ENCODE results near the gene TMEM40. TPM values are rescaled to one million over a fixed set of nuclear protein-coding genes. Genes with fewer than 3 reads are reported as not detected.
A peak's percentile ranks its signal among the peaks of the same experiment; 100 is the strongest.

The TMEM40 gene
- total RNA-seq, 4 donors from 2014 or later, result not detected

DNA sequence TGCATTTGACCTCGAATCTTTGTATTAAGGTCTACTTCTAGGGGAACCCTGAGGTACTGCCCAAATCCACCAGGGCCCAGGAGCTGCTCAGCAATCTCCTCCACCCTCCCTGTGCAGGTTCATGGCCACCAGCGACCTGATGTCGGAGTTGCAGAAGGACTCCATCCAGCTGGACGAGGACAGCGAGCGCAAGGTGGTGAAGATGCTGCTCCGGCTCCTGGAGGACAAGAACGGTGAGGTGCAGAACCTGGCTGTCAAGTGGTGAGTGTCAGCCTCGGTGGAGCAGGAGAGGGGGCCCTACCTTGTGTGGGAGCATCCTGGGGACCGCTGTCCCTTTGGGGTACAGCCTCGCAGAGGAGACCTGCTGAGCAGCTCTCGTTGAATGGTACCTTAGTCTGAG, 44.3 kb upstream of the TMEM40 start:
- H3K36me3 ChIP-seq, result peaks cover 0 to 52% (median 0%) of the 10 kb centered on the region in 3 donors
- 95 to 98% methylated on average over 12 of the region's 12 CpGs for WGBS, 2 donors

DNA sequence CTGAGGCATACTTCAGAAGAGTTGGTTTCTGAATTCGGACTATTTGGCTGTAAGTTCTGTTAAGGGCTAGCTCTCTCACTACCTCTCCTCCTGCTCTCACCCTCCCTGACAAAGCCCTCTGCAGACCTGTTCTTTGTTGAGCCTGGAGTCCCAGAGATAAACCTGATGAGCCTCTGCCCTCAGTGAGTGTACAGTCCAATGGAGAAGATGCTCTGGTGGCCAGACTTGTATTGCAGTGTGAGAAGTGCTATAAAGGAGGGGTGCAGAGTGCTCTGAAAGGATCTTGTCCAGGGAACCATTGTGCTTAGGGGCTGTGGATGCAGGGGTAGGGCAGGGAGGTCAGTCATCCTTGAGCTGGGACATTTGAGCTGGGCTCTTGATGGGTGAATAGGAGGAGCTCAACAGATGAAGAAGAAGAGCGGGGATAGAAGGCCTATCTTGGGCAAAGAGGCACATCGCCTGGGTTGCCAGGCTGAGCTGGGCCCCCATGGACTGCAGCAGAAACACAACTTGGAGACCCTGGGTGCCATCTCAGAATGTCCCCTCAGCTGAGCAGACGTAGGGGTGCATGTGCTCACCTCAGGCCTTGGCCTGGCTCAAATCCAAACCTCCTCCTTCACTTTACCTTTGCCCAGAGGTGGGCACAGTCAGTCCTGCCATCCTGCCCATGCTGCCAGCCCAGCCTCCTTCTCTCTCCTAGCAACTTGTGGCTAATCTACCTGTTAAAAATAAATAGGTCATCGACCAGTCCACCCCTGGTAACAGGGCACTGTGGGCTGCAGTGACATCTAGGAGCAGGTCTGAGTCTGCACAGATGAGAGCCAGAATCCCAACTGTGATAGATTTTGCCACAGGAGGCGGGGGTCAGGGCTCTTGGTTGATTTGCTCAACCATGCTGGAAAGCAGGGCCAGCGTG, 40.7 kb upstream of the TMEM40 start:
- no peak for DNase-seq (ENCODE audit: low spot score in 2 of 2)
- no peaks in the 10 kb centered on the region for H3K27me3 ChIP-seq
- H3K4me3 ChIP-seq, result no peak overlapping the region
- H3K27ac ChIP-seq, result no peak overlapping the region
- peaks cover 0 to 21% (median 7%) of the 10 kb centered on the region in 4 donors for H3K4me1 ChIP-seq
- H3K9me3 ChIP-seq, result no peaks in the 10 kb centered on the region
- peaks cover 0 to 18% (median 0%) of the 10 kb centered on the region in 3 donors for H3K36me3 ChIP-seq
- 88 to 91% methylated on average over 7 of the region's 7 CpGs for WGBS, 2 donors
- TF ChIP-seq POLR2A (IDR thresholded peaks at IDR 0.05) (no peak), EP300 (IDR thresholded peaks at IDR 0.05) (no peak)
- TF ChIP-seq, protein P1, sequence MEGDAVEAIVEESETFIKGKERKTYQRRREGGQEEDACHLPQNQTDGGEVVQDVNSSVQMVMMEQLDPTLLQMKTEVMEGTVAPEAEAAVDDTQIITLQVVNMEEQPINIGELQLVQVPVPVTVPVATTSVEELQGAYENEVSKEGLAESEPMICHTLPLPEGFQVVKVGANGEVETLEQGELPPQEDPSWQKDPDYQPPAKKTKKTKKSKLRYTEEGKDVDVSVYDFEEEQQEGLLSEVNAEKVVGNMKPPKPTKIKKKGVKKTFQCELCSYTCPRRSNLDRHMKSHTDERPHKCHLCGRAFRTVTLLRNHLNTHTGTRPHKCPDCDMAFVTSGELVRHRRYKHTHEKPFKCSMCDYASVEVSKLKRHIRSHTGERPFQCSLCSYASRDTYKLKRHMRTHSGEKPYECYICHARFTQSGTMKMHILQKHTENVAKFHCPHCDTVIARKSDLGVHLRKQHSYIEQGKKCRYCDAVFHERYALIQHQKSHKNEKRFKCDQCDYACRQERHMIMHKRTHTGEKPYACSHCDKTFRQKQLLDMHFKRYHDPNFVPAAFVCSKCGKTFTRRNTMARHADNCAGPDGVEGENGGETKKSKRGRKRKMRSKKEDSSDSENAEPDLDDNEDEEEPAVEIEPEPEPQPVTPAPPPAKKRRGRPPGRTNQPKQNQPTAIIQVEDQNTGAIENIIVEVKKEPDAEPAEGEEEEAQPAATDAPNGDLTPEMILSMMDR (IDR thresholded peaks at IDR 0.05), result no peak

More for the DNA sequence above, 44.3 kb upstream of the TMEM40 start:
- Histone ChIP-seq H3K4me1 (no peaks in the 10 kb centered on the region), H3K4me3 (no peak overlapping the region), H3K27me3 (no peaks in the 10 kb centered on the region), H3K9me3 (no peaks in the 10 kb centered on the region), H3K27ac (no peak overlapping the region)
- TF ChIP-seq, protein P1 (IDR thresholded peaks at IDR 0.05), result no peak
- TF ChIP-seq EP300 (IDR thresholded peaks at IDR 0.05) (no peak), POLR2A (IDR thresholded peaks at IDR 0.05) (no peak)
- no peak for DNase-seq (ENCODE audit: low spot score in 2 of 2)

DNA sequence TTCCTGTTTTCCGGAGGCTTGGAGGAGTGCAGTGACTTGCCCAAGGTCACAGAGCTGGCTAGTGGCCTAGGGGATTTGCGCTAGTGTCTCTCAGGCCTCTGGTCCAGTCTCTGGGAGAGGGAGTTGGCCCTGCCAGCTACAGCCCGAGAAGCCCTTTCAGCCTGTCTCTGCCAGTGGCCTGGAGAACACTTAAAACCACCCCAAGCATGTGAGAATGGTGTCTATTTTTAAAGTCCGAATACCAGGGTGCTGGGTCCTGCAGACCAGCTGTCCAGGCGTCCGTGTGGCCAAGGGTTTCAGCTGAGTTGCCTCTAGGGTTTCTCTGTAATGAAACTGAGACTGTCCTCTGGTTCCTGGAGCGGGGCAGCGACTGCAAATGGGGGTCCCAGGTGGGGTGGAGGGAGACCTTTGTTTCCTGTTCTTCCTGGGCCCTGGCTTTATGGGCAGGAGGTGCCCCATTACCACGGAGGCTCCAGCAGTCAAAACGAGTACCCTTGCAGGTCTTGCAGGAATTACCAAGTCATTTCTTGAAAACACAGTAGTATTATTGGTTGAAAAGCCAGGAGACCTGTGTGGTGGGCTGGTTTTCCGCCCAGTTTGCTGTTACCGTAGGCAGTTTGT, 39.6 kb upstream of the TMEM40 start:
- Histone ChIP-seq H3K27ac (peak overlapping the region in 2 of 4 donors; percentile 90 to 97), H3K9me3 (no peaks in the 10 kb centered on the region), H3K4me1 (peaks cover 0 to 21% (median 7%) of the 10 kb centered on the region in 4 donors), H3K4me3 (no peak overlapping the region), H3K36me3 (peaks cover 0 to 7% (median 0%) of the 10 kb centered on the region in 3 donors), H3K27me3 (no peaks in the 10 kb centered on the region)
- no peak for DNase-seq (ENCODE audit: low spot score in 2 of 2)
- TF ChIP-seq EP300 (IDR thresholded peaks at IDR 0.05), result no peak
- TF ChIP-seq POLR2A (IDR thresholded peaks at IDR 0.05), result no peak
- TF ChIP-seq, protein P1 (IDR thresholded peaks at IDR 0.05), result no peak
- 66 to 68% methylated on average over 12 of the region's 12 CpGs for WGBS, 2 donors

DNA sequence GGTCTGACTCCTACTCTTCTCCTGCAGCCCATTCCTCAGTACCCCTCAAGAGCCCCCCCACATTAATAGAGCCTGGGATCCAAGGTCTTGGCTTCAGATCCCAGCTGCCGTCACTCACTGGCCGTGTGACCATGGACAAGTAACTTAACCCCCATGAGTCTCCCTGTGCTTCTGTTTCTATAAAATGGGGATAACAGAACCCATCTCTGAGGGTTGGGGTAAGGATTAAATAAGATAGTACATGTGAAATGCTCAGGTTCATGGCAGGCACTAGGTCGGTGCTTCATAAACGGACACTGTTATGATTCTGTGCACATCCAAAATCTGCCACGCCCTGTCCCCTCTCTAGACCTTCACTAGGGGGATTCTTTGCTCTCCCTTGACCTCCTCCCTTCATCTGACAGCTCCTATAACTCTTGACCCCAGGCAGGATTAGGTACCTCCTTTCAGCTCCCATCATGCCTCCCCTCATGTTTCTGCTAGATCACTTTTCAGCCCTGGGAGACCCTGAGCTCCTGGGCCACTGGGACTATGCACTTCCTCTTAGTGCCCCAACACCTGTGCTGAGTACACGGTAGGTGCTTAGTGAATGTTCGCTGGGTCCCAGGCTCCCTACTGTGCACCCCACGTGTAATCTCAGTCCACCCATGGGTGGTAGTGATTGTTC, 39.0 kb upstream of the TMEM40 start:
- Histone ChIP-seq H3K27ac (peak overlapping the region in 2 of 4 donors; percentile 90 to 97), H3K9me3 (no peaks in the 10 kb centered on the region), H3K4me1 (peaks cover 0 to 21% (median 7%) of the 10 kb centered on the region in 4 donors), H3K36me3 (peaks cover 0 to under 1% (median 0%) of the 10 kb centered on the region in 3 donors), H3K27me3 (no peaks in the 10 kb centered on the region), H3K4me3 (no peak overlapping the region)
- TF ChIP-seq POLR2A (IDR thresholded peaks at IDR 0.05), result no peak
- TF ChIP-seq, protein P1 (IDR thresholded peaks at IDR 0.05), result no peak
- no peak for TF ChIP-seq EP300 (IDR thresholded peaks at IDR 0.05)
- no peak for DNase-seq (ENCODE audit: low spot score in 2 of 2)
- WGBS, 2 donors, result 55 to 59% methylated on average over 8 of the region's 8 CpGs
